Fibroblast of pulmonary artery (primary cell): ENCODE measurements around the gene DENND1B.
A peak's percentile ranks its signal among the peaks of the same experiment; 100 is the strongest.

Experiments
- DNase-seq: peaks from one replicate; pipeline ENCODE4 v3.0.0-alpha.2; 2010; ENCODE audit warnings: low read depth
- H3K4me3 ChIP-seq: replicated peaks from 2 replicates; pipeline ENCODE4 v1.5.1; 2011; ENCODE audit warnings: low read depth, mild to moderate bottlenecking, control low read depth, low read length, moderate library complexity
- CTCF ChIP-seq: IDR thresholded peaks from 2 replicates; pipeline ENCODE4 v1.5.1; 2011; ENCODE audit warnings: mild to moderate bottlenecking, control low read depth, low read length, inconsistent platforms; ENCODE audit errors: missing control alignments

Gene DENND1B

GRCh38 chr1:197671140-197671539 lies 104.1 kb downstream of the DENND1B start:
- no peak for DNase-seq
- no peak overlapping the region for H3K4me3 ChIP-seq
- no peak for TF ChIP-seq CTCF

- no peak for TF ChIP-seq CTCF
- DNase-seq = no peak
- no peak overlapping the region for H3K4me3 ChIP-seq
These were observed 108.5 kb downstream of the DENND1B start for GRCh38 chr1:197666769-197667285.

- TF ChIP-seq CTCF = no peak
- no peak for DNase-seq
- H3K4me3 ChIP-seq = no peak overlapping the region
These were observed 110.9 kb downstream of the DENND1B start for GRCh38 chr1:197664391-197664790.

DNA sequence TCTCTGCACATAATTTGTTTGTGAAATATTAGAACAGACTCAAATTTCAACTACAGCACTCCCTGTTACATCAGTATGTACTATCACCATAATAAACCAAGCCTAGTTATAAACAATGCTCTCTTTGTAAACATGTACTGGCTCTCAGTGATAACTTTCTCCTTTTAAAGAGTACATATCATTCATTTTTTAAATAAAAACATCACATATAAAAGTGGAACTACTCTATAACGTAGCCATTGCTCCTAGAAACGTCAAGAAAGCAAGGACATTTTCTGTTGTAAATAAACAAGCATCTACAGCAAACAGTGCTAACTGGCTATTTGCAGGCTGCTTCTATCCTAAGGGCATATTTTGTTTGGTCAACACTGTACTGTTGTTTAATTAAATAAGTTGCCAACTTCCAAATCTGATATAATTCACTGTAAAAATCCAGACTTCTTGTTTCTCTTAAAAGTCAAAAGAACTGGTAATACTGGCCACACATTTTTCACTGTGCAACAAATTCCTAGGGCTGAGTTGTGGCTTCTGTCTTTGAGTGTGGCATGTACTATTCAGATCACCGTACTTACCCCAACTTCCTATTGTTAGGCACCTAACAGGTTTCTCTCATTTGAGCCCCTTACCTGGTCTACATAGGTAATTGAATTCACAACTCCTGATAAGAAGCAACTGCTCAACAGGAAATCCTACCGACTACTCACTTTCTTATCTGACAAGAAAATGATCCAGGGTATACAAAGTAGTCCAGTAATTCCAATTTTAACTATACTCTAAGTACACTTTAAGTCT lies 111.9 kb downstream of the DENND1B start:
- no peak overlapping the region for H3K4me3 ChIP-seq
- DNase-seq = no peak
- no peak for TF ChIP-seq CTCF

DNA sequence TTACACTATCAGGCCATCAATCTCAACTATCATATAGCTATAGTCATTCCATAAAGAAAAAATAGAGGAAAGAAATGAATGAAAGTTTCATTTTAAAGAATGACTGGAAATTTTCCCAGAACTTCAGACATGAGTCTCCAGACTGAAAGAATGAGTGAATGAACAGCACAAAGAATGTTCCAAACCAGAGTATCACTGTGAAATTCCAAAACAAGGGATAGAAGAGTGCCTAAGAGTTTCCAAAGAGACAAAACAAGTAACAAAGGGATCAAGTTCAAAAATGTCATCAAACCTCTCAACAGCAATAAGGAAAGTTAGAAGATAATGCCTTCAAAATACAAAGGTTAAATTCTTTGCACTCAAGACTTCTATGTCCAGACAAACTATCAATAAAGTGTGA lies 114.9 kb downstream of the DENND1B start:
- TF ChIP-seq CTCF = no peak
- H3K4me3 ChIP-seq = no peak overlapping the region
- DNase-seq = peak; percentile 22

DNA sequence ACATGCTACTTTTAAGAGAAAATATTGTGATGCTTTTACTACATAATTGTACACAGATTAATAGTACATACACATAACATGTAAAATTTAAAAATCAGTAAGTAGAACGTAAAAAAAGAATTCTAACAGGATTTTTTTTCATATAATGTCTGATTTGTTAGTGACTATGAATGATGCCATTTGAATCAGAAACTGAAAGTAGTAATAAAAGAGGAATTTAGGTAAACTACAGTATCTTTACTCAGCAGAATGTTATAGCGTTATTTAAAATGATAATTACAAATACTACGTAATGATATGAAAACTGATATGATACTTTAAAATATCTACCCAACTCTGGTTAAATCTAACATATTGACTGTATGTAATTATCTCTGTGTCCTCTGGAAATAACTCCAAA lies 116.1 kb downstream of the DENND1B start:
- no peak for TF ChIP-seq CTCF
- no peak for DNase-seq
- H3K4me3 ChIP-seq = no peak overlapping the region

DNA sequence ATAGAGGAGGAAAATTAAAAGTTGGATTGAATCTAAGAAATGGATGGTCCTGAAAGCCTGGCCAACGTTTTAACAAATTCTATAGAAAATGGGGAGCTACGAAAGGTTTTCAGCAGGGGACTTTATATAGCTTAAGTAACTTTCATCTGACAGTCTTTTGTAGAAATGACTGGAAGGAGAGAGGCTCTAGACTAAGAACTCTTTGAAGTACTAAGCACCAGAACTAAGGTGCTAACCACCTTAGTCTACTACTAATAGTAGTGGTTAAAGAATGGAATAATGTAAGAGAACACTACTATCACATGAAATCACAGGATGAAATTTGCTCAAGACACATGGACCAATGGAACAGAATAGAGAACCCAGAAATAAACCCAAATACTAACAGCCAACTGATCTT lies 126.1 kb downstream of the DENND1B start:
- no peak for DNase-seq
- H3K4me3 ChIP-seq = no peak overlapping the region
- no peak for TF ChIP-seq CTCF
